GM19328 (cell line): ENCODE data around the gene TBX5.

Source experiments
- ATAC-seq: cut with Tn5 transposase; IDR thresholded peaks from one replicate; pipeline ENCODE4 v1.9.1; 2021; ENCODE audit warnings: mild to moderate bottlenecking, moderate library complexity; ENCODE audit not compliant: unreplicated experiment

TBX5 gene

GRCh38 chr12:114405519-114406271 is at the start of gene TBX5:
Gene TBX5, minus strand, starts transcription at chr12:114406144. Its CDS starts 2,246 bp downstream, at chr12:114403898.
- ATAC-seq = no peak

- no peak for ATAC-seq
Observed at GRCh38 chr12:114451657-114452056, 45.7 kb upstream of the TBX5 start.

- no peak for ATAC-seq
Observed at GRCh38 chr12:114450515-114451300, 44.8 kb upstream of the TBX5 start.

GRCh38 chr12:114450019-114450418 is 44.1 kb upstream of the TBX5 start:
- ATAC-seq = no peak

- ATAC-seq = no peak
Observed at GRCh38 chr12:114448618-114448933, 42.6 kb upstream of the TBX5 start.

- ATAC-seq = no peak
Observed at GRCh38 chr12:114447799-114448617, 42.1 kb upstream of the TBX5 start.

- ATAC-seq = no peak
Observed at GRCh38 chr12:114447274-114447716, 41.4 kb upstream of the TBX5 start.

- no peak for ATAC-seq
Observed at GRCh38 chr12:114445401-114446323, 39.7 kb upstream of the TBX5 start.

GRCh38 chr12:114444422-114445279 is 38.7 kb upstream of the TBX5 start:
- ATAC-seq = no peak

- no peak for ATAC-seq
Observed at GRCh38 chr12:114443607-114444421, 37.9 kb upstream of the TBX5 start.

- ATAC-seq = no peak
Observed at GRCh38 chr12:114442578-114442977, 36.6 kb upstream of the TBX5 start.

GRCh38 chr12:114441545-114441944 is 35.6 kb upstream of the TBX5 start:
- no peak for ATAC-seq

- no peak for ATAC-seq
Observed at GRCh38 chr12:114441039-114441383, 35.1 kb upstream of the TBX5 start.

GRCh38 chr12:114440270-114441038 is 34.5 kb upstream of the TBX5 start:
- no peak for ATAC-seq

GRCh38 chr12:114439817-114440216 is 33.9 kb upstream of the TBX5 start:
- no peak for ATAC-seq

GRCh38 chr12:114439261-114439683 is 33.3 kb upstream of the TBX5 start:
- ATAC-seq = no peak

GRCh38 chr12:114438635-114439256 is 32.8 kb upstream of the TBX5 start:
- ATAC-seq = no peak
